Renal cortex interstitium (tissue), 11 donors: ENCODE data around the gene KLHL25. TPM values are rescaled to one million over a fixed set of nuclear protein-coding genes. Genes with fewer than 3 reads are reported as not detected.

Source experiments
- DNase-seq, 11 donors: peaks; one replicate each; pipeline ENCODE4 v3.0.0-alpha.2; 2013; ENCODE audit warnings: low read depth in 9 of 11, low spot score in 4 of 11; ENCODE audit errors: extremely low read depth in 1 of 11
- polyA plus RNA-seq, 3 donors: library from polyadenylated mRNA; unstranded; fragments of 120-200 nt; gene quantifications; one replicate each; pipeline ENCODE4 v1.2.1, GENCODE V29; 2013; ENCODE audit not compliant: insufficient read length in 3 of 3

Gene KLHL25
- polyA plus RNA-seq, 3 donors = 8.7 to 13.2 (median 12.8) TPM

DNA sequence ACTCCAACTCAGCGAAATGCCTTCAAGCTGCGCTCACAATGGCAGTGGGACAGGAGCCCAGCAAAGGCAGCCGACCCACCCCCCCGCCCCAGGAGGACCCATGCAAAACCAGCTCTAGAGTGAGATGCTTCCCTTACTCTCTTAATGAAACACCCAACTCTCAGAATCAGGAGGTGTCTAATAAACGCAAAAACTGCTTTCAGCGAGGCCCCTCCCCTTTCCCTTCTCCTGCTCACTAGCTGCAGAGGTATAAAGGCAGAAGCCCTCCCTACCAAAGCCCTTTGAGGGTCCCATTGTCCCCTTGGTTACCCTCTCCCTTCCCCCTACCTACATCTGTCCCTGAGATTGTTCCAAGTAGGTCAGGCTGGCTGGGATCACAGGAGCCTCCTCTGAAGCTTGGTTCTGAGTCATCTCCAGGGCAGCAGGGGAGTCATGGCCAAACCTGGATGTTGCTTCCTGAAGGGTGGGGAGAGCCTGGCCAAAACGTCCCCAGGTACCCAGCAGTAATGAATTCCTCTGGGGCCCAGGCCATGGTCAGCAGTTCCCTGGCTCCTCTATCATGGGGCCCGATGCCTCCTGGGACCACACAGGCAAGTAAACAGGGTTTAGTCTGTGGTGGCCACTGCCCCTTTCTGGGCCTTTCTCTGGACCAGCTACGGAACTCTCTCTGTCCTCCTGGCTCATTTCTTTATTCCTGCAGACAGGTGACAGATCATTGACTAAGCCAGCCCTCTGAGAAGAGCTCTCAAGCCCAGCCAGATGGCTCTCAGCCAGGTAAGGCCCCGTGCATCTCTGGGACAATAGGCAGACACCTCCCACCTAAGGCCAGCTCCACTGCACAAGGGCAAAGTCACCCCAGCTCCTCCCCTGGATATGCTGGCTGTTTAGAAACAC lies 8.6 kb downstream of the KLHL25 start:
- DNase-seq = peak in 1 of 11 donors; percentile 62

GRCh38 chr15:85782064-85782463 lies 12.7 kb downstream of the KLHL25 start:
- no peak for DNase-seq

- DNase-seq = no peak
Observed at GRCh38 chr15:85781099-85781498, 13.6 kb downstream of the KLHL25 start.

DNA sequence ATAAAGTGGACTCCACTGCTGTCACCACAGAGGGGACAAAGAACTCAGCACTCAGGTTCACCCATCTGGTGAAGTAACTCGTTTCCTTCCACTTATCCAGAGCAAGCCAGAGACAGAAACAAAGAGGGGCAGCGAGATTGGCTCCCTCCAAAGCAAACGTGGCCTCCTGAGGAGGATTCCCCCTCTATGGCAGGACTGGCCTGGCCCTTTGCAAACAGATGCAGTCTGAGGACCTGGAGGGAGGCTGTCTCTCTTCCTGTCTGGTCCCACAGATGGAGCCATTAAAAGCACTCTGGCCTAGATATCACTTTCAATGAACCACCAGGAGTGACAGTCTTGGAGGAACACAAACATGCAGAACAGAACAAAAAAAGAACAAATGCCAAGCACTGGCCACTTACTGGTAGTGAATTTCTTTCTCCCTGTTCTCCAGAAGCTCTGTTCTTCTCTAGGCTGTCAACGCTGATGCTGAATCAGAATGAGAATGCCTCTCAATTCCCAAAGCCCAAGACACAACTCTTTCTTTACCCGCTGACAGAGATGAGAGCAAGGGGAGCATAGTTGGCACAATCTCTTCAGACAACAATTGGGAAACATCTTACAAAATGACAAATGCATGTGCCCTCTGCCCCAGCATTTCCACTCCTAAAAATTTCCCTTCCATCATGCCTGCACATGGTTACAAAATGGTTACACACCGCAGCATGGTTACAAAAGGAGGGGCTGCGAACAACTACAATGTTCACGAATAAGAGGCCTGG lies 14.3 kb downstream of the KLHL25 start:
- no peak for DNase-seq

GRCh38 chr15:85779249-85779648 lies 15.5 kb downstream of the KLHL25 start:
- no peak for DNase-seq

- DNase-seq = no peak
Observed at GRCh38 chr15:85778107-85778776, 16.5 kb downstream of the KLHL25 start.

DNA sequence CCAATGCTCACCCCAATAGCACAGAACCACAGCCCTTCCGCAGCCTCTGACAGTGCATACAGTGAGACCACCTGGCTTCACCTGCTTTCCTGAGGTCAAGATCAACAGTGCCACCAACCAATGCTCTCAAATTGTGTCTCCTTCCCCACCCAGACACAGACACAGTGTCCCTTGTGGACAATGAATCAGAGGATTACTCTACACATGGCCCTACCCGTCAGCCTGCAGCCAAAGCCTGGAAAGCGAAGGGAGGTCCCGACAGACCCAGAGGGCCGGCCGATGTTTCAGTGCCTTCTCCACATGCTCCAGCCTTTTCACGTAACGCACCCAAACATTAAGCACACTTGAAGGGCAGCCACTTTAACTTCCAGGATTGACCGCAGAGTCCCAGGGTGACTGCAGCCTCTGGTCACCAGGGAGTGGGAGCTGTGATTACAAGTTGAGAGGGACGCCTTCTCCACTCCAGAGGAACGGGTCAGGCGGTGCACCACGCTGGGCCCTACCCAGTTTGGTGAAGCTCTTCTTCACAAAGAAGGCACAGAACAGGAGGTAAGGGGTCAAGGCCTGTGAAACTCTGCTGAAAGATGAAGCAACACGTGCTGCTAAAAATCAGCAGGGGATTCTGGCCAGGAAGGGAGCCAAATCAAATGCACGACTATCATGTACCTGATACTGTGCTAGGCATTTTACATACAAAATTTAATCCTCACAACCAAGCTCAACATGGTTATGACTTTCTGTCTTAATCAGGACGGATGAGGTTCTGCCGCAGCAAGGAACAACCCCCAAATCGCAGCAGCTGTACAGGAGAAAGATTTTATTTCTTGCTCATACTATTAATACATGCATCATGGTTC lies 17.2 kb downstream of the KLHL25 start:
- no peak for DNase-seq

DNA sequence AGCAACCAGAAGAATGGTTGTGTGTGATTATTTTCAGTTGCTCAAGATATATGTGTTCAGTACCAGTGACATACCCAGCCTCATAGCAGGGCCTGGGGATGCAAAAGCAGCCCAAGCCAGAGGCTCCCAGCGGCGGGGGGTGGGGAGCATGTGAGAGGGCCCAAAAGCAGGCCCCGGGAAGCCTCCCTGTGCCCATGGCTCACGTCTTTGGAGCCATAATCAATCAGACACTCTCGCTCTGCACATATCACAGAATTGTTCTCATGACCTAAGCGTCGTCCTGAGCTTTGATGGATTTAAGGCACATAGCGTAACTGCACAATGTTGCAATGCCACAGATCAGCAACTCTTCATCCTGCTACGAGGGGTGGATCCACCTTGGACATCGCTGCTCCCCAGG lies 20.8 kb downstream of the KLHL25 start:
- DNase-seq = no peak

DNA sequence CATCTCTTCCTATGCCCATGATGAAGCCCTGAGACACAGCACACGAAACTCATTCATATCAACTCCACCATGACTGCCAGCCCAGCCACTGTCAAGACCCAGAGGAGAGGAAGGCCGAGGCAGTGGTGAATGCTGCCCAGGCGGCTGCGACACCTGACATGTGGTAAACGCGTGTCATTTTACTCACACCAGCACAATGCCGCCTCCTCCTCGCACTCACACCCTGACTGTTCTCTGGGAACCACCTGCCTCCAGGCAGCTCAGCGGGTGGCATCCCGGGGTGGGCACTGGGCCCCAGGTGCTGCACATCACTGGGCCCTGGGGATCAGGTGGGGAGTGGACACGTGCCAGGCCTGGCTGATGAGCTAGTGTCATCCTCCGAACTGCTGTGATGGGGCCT lies 21.5 kb downstream of the KLHL25 start:
- no peak for DNase-seq

GRCh38 chr15:85772668-85773067 lies 22.1 kb downstream of the KLHL25 start:
- DNase-seq = no peak

GRCh38 chr15:85771781-85772445 lies 22.8 kb downstream of the KLHL25 start:
- no peak for DNase-seq

DNA sequence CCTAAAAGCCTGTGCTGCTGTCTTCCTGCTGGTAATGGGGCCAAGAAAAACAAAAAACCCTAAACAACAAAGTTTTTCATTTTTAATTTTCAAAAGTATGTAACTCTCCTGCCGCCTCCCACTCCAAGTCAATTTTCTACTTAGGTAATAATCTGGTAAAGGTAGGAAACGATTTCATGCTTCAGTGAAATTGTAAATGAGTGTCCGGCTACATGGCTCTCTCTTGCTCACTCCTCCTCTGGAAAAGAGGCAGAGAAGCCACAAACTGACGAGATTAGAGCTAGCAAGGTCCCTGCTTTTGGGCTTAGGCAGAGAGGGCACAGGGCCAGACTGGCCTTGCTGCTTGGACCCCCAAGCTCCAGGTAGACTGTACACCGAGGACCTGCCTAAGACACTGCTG lies 23.5 kb downstream of the KLHL25 start:
- DNase-seq = no peak

- no peak for DNase-seq
Observed at GRCh38 chr15:85770096-85771041, 24.4 kb downstream of the KLHL25 start.

GRCh38 chr15:85769182-85769900 lies 25.4 kb downstream of the KLHL25 start:
- no peak for DNase-seq

DNA sequence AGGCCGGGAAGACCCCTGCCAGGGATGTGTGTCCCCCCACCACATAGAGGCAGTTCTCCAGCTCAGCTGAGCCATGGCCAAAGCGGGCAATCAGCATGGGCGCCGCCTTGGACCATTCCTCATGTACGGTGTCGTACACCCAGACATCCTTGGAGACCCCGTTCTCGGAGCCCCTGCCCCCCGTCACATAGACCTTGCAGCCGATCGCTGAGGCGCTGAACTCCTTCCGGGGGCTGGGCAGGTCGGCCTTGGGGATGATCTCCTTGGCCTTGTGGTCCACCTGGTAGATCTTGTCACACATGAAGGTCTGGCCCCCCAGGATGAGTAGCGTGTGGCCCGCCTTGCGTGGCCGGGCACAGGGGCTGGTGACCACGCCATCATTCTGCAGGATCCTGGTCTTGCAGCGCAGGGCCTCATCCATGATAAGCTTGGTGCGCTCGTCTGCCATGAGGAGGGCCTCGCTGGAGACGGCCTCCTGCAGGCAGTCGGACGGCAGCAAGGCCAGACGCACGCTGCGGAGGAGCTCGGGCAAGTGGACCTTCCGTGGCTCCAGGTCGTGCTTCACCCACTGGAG lies 26.0 kb downstream of the KLHL25 start:
- no peak for DNase-seq

DNA sequence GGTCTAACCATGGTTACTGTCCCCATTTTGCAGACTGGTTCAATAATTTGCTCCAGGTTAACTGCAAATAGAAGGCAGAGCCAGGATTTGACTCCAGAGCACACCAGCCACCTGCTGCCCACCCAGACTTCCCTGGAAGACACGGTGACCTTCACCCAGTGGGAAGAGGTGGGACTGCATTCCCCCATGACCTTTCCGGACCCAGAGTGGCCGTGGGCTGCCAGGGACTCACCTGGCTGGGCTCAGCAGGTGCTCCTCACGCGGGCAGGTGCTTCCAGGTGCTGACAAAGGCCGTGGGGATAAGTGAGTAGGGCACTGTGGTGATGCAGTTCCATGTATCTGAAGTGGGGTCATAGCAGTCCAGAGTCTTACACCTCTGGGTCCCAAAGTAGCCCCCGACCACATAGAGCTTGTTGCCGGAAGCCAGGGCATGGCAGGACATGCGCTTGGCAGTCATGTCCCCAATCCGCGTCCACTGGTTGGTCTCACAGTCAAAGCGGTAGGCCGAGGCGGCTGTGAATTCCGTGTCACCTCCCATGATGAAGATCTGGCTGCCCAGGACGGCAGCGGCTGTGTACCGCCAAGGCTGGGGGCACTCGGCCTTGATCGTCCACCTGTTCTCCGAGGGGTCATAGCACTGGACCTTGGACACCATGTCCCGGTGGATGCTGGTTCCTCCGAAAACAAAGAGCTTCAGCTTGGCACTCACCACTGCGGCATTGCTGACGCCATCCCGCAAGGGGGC lies 26.8 kb downstream of the KLHL25 start:
- DNase-seq = no peak
